Kidney (tissue), 14 donors: Measurements from ENCODE around the gene ZNRF3. TPM values are rescaled to one million over a fixed set of nuclear protein-coding genes. Genes with fewer than 3 reads are reported as not detected.

Experiments
- DNase-seq, 5 donors: peaks; one replicate each; pipeline ENCODE4 v3.0.0-alpha.2; 2013 to 2020
- FAIRE-seq: peaks from 2 replicates; lab custom pipeline; 2012; peaks lifted over from hg19 to GRCh38; lab: Jason Lieb, UNC
- H3K27ac ChIP-seq, 2 donors: one replicate each; pipeline ENCODE4 v1.7.0; 2013; ENCODE audit warnings: low read depth in 2 of 2, low read length in 2 of 2, inconsistent platforms in 1 of 2
- H3K27me3 ChIP-seq: one replicate; pipeline ENCODE4 v1.7.1; 2013; ENCODE audit warnings: low read length, inconsistent platforms; ENCODE audit not compliant: control insufficient read depth, insufficient read depth
- H3K36me3 ChIP-seq, 3 donors: one replicate each; pipeline versions ENCODE4 v1.7.0 to v1.7.1; 2013; ENCODE audit warnings: low read length in 3 of 3, control low read depth in 1 of 3, inconsistent platforms in 1 of 3; ENCODE audit not compliant: insufficient read depth in 3 of 3, control insufficient read depth in 2 of 3
- H3K4me1 ChIP-seq, 3 donors: one replicate each; pipeline versions ENCODE4 v1.7.0 to v1.7.1; 2013; ENCODE audit warnings: low read length in 3 of 3, inconsistent platforms in 1 of 3, low read depth in 1 of 3; ENCODE audit not compliant: control insufficient read depth in 2 of 3, insufficient read depth in 2 of 3
- H3K4me3 ChIP-seq, 3 donors: one replicate each; pipeline versions ENCODE4 v1.7.0 to v1.8.1; 2013; ENCODE audit warnings: low read length in 3 of 3, control low read depth in 1 of 3, inconsistent platforms in 1 of 3
- H3K9ac ChIP-seq, 3 donors: one replicate each; pipeline versions ENCODE4 v1.7.0 to v1.7.1; 2013; ENCODE audit warnings: low read length in 3 of 3, control low read depth in 1 of 3, inconsistent platforms in 1 of 3
- H3K9me3 ChIP-seq, 3 donors: one replicate each; pipeline versions ENCODE4 v1.7.0 to v1.7.1; 2013; ENCODE audit warnings: low read length in 3 of 3, control low read depth in 1 of 3, inconsistent platforms in 1 of 3; ENCODE audit not compliant: control insufficient read depth in 2 of 3, insufficient read depth in 1 of 3
- intact Hi-C: fragments of 100-400 bp; cut with DNase I; formaldehyde crosslinking; loops from one replicate; pipeline ENCODE4 v1.11.1; 2022
- polyA plus RNA-seq: library from polyadenylated mRNA; stranded (reverse); fragments of 350-450 nt; fragmentation: Illumina TruSeq; extraction: RNeasy Lipid Tissue Mini Kit (QIAGEN cat#74804); gene quantifications from one replicate; pipeline ENCODE4 v1.2.3, GENCODE V29; 2014; ENCODE audit warnings: low read depth, low replicate concordance; ENCODE audit not compliant: insufficient read depth
- total RNA-seq: library from RNA; stranded (reverse); fragmentation: NEBNext Ultra II Directional; extraction: Animal tissue kit (Norgen Biotek cat#: 25700); gene quantifications from one replicate; pipeline ENCODE4 v1.2.1, GENCODE V29; 2021
- TF ChIP-seq, protein P1 (sequence below): IDR thresholded peaks from 3 replicates; pipeline ENCODE4 v1.5.1; 2012; ENCODE audit warnings: mild to moderate bottlenecking, moderate library complexity, borderline replicate concordance; ENCODE audit not compliant: insufficient read depth; ENCODE audit errors: extremely low read depth
- donor health status: control.
- donor health status: control.
- donor health status: control.
- donor health status: control.
- donor health status: control.
- donor health status: DM: yes; HTN: yes; CAD: no.
- donor health status: Normal renal cell carcinoma (clear cell type).

The ZNRF3 gene
- total and polyA plus RNA-seq, 2 donors from 2014 or later = 6.8 to 24.4 TPM

DNA sequence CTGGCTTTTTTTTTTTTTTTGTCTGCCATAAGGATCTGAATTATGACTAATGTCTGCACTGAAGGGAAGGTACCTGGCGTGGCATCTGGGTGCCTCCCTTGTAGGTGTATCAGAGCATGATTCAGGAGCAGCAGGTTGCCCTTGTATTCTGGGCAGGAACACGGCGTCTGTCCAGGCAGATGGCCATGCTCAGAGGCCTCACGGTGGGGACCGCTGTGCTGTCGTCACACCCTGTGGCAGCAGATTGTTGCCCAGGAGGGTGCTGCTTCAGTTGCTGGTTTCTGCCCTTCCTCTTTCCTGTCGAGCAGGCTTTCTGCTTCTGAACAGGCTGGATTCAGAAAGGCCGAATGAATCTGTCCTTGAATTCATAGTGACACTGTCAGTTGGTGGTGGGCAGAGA, 11.0 kb downstream of the ZNRF3 start:
- Histone ChIP-seq H3K27me3 (no peaks in the 10 kb centered on the region), H3K9ac (no peak overlapping the region), H3K4me3 (no peak overlapping the region), H3K9me3 (no peaks in the 10 kb centered on the region), H3K27ac (no peak overlapping the region), H3K36me3 (no peaks in the 10 kb centered on the region), H3K4me1 (peaks cover 0 to 39% (median 16%) of the 10 kb centered on the region in 3 donors)
- no peak for FAIRE-seq
- TF ChIP-seq, protein P1, sequence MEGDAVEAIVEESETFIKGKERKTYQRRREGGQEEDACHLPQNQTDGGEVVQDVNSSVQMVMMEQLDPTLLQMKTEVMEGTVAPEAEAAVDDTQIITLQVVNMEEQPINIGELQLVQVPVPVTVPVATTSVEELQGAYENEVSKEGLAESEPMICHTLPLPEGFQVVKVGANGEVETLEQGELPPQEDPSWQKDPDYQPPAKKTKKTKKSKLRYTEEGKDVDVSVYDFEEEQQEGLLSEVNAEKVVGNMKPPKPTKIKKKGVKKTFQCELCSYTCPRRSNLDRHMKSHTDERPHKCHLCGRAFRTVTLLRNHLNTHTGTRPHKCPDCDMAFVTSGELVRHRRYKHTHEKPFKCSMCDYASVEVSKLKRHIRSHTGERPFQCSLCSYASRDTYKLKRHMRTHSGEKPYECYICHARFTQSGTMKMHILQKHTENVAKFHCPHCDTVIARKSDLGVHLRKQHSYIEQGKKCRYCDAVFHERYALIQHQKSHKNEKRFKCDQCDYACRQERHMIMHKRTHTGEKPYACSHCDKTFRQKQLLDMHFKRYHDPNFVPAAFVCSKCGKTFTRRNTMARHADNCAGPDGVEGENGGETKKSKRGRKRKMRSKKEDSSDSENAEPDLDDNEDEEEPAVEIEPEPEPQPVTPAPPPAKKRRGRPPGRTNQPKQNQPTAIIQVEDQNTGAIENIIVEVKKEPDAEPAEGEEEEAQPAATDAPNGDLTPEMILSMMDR = no peak
- intact Hi-C loops = no loop called here
- DNase-seq = peak in 1 of 5 donors; percentile 27

DNA sequence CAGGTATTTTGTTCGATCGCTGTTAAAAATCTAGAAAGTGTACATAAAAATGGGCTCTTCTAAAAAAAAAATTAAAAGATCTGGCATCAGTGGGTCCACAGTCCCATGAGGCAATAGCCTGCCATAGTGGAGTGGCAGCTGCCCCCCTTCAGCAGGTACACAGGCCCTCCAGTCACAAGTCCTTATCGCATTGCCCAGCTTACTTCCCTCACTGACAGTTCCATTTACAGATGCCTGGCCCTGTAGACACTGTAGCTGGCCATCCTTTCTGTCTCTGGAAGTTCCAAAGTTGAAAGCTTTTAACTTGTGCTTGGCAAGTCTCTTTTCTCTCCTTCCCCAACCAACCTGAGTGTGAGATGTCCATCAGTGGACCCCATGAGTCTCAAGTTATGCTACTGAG, 11.4 kb downstream of the ZNRF3 start:
- no peak overlapping the region for H3K27ac ChIP-seq
- DNase-seq = no peak
- H3K4me3 ChIP-seq = no peak overlapping the region
- H3K9me3 ChIP-seq = no peaks in the 10 kb centered on the region
- FAIRE-seq = no peak
- TF ChIP-seq, protein P1 = no peak
- H3K9ac ChIP-seq = no peak overlapping the region
- intact Hi-C loops = no loop called here
- H3K36me3 ChIP-seq = no peaks in the 10 kb centered on the region
- H3K4me1 ChIP-seq = peaks cover 0 to 39% (median 16%) of the 10 kb centered on the region in 3 donors
- H3K27me3 ChIP-seq = no peaks in the 10 kb centered on the region

DNA sequence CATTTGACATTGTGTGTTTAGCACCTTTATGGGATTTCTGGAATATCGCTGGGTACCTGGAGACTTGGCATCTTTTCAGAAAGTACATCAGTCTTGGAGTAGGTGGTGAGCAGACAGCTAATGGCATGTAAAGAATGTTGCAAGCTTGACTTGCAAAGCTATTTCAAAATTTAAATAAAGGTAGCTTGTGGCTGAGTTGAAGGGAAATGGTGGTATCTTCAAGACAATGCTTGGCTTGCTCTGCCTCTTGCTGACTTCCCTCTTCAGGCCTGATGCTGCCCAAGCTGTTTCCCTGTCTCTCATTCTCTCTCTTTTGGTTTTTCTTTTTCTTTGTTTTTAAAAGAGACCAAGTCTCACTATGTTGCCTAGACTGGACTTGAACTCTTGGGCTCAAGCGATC, 13.2 kb downstream of the ZNRF3 start:
- H3K4me1 ChIP-seq = peaks cover 0 to 33% (median 14%) of the 10 kb centered on the region in 3 donors
- TF ChIP-seq, protein P1 = no peak
- no peak overlapping the region for H3K9ac ChIP-seq
- H3K36me3 ChIP-seq = no peaks in the 10 kb centered on the region
- no peaks in the 10 kb centered on the region for H3K9me3 ChIP-seq
- no peak for FAIRE-seq
- H3K27ac ChIP-seq = no peak overlapping the region
- intact Hi-C loops = no loop called here
- H3K4me3 ChIP-seq = no peak overlapping the region
- DNase-seq = no peak
- H3K27me3 ChIP-seq = no peaks in the 10 kb centered on the region

- no peak overlapping the region for H3K9ac ChIP-seq
- TF ChIP-seq, protein P1 = no peak
- intact Hi-C loops = no loop called here
- H3K36me3 ChIP-seq = no peaks in the 10 kb centered on the region
- no peak for FAIRE-seq
- H3K27ac ChIP-seq = peak overlapping the region in 1 of 2 donors; percentile 13
- H3K4me3 ChIP-seq = no peak overlapping the region
- H3K9me3 ChIP-seq = no peaks in the 10 kb centered on the region
- DNase-seq = peak in 1 of 5 donors; percentile 17
- peaks cover 2 to 34% (median 15%) of the 10 kb centered on the region in 3 donors for H3K4me1 ChIP-seq
- no peaks in the 10 kb centered on the region for H3K27me3 ChIP-seq
These were observed 14.9 kb downstream of the ZNRF3 start for GRCh38 chr22:28898233-28898629.
